AML-193 (cell line): ENCODE results near the gene IL1RAPL2.
"Not testable (repeated sequence)": the region's sequence is repeated elsewhere in the genome, so short reads cannot be mapped to it uniquely, and the experiment has no call there.

Experiments
- DNase-seq, 2 experiments: peaks; one replicate each; lab custom pipeline; 2025; lab: John Stamatoyannopoulos, UW

IL1RAPL2 gene

GRCh38 chrX:104565791-104566680 lies at the start of gene IL1RAPL2:
IL1RAPL2 (plus strand) TSS chrX:104566199.
- no peak for DNase-seq

- DNase-seq: no peak
These were observed 43.6 kb upstream of the IL1RAPL2 start for GRCh38 chrX:104522386-104522785.

GRCh38 chrX:104523858-104524257 lies 42.1 kb upstream of the IL1RAPL2 start:
- no peak for DNase-seq

- no peak for DNase-seq
These were observed 26.9 kb upstream of the IL1RAPL2 start for GRCh38 chrX:104539081-104539480.

GRCh38 chrX:104542447-104542846 lies 23.6 kb upstream of the IL1RAPL2 start:
- not testable (repeated sequence) for DNase-seq

- DNase-seq: no peak
These were observed 1.7 kb upstream of the IL1RAPL2 start for GRCh38 chrX:104564335-104564734.

GRCh38 chrX:104564921-104565703 lies 887 bp upstream of the IL1RAPL2 start:
- DNase-seq: no peak

- DNase-seq: no peak
These were observed 892 bp downstream of the IL1RAPL2 start for GRCh38 chrX:104566681-104567501.

GRCh38 chrX:104567506-104567905 lies 1.5 kb downstream of the IL1RAPL2 start:
- no peak for DNase-seq

GRCh38 chrX:104568304-104568915 lies 2.4 kb downstream of the IL1RAPL2 start:
- no peak for DNase-seq

GRCh38 chrX:104618106-104618895 lies 52.3 kb downstream of the IL1RAPL2 start:
- DNase-seq: no peak

- DNase-seq: no peak
These were observed 55.8 kb downstream of the IL1RAPL2 start for GRCh38 chrX:104621781-104622180.

GRCh38 chrX:104641176-104641575 lies 75.2 kb downstream of the IL1RAPL2 start:
- no peak for DNase-seq

GRCh38 chrX:104647084-104647483 lies 81.1 kb downstream of the IL1RAPL2 start:
- DNase-seq: no peak

- DNase-seq: no peak
These were observed 93.2 kb downstream of the IL1RAPL2 start for GRCh38 chrX:104659005-104659744.

- no peak for DNase-seq
These were observed 94.1 kb downstream of the IL1RAPL2 start for GRCh38 chrX:104660092-104660491.

GRCh38 chrX:104662694-104663093 lies 96.7 kb downstream of the IL1RAPL2 start:
- no peak for DNase-seq

- DNase-seq: no peak
These were observed 99.7 kb downstream of the IL1RAPL2 start for GRCh38 chrX:104665691-104666090.

- no peak for DNase-seq
These were observed 102.6 kb downstream of the IL1RAPL2 start for GRCh38 chrX:104668550-104668949.

GRCh38 chrX:104669063-104669462 lies 103.1 kb downstream of the IL1RAPL2 start:
- no peak for DNase-seq
